H9 (cell line): Measurements from ENCODE around the gene ZBED2. TPM values are rescaled to one million over a fixed set of nuclear protein-coding genes. Genes with fewer than 3 reads are reported as not detected.

Experiments used
- DNase-seq: peaks from one replicate; pipeline ENCODE4 v3.0.0-alpha.2; 2017
- H2AFZ ChIP-seq: one replicate; pipeline ENCODE4 v1.6.1; 2013; ENCODE audit warnings: mild to moderate bottlenecking, low read length, control low read depth, moderate library complexity
- H2AK5ac ChIP-seq: 2 replicates; pipeline ENCODE4 v1.6.1; 2013; ENCODE audit warnings: low read length, control low read depth, mixed read lengths; ENCODE audit not compliant: insufficient read length
- H2BK120ac ChIP-seq: one replicate; pipeline ENCODE4 v1.6.1; 2013; ENCODE audit warnings: low read depth, mild to moderate bottlenecking, low read length, control low read depth, inconsistent platforms; ENCODE audit not compliant: poor library complexity, severe bottlenecking
- H2BK12ac ChIP-seq: 2 replicates; pipeline ENCODE4 v1.6.1; 2013; ENCODE audit warnings: low read length, control low read depth, mixed read lengths, low read depth; ENCODE audit not compliant: insufficient read length
- H2BK15ac ChIP-seq: 2 replicates; pipeline ENCODE4 v1.6.1; 2013; ENCODE audit warnings: low read depth, low read length, control low read depth
- H2BK20ac ChIP-seq: one replicate; pipeline ENCODE4 v1.6.1; 2013; ENCODE audit warnings: low read depth, mild to moderate bottlenecking, low read length, control low read depth, inconsistent platforms; ENCODE audit not compliant: poor library complexity, severe bottlenecking
- H2BK5ac ChIP-seq: 2 replicates; pipeline ENCODE4 v1.6.1; 2013; ENCODE audit warnings: low read length, control low read depth, mixed read lengths; ENCODE audit not compliant: insufficient read length
- H3K14ac ChIP-seq: 2 replicates; pipeline ENCODE4 v1.6.1; 2013; ENCODE audit warnings: low read length, control low read depth; ENCODE audit not compliant: insufficient read depth
- H3K18ac ChIP-seq: 2 replicates; pipeline ENCODE4 v1.6.1; 2013; ENCODE audit warnings: low read depth, mild to moderate bottlenecking, mixed read lengths, low read length, control low read depth; ENCODE audit not compliant: insufficient read length
- H3K23ac ChIP-seq: 2 replicates; pipeline ENCODE4 v1.6.1; 2013; ENCODE audit warnings: low read length, control low read depth, mixed read lengths, low read depth; ENCODE audit not compliant: insufficient read length
- H3K23me2 ChIP-seq: 2 replicates; pipeline ENCODE4 v1.6.1; 2013; ENCODE audit warnings: low read depth, mild to moderate bottlenecking, mixed read lengths, low read length, control low read depth; ENCODE audit not compliant: insufficient read length, poor library complexity, severe bottlenecking
- H3K27ac ChIP-seq: 2 replicates; pipeline ENCODE4 v1.5.1; 2013; ENCODE audit warnings: low read length, control low read depth, mixed read lengths, low read depth; ENCODE audit not compliant: insufficient read length
- H3K27me3 ChIP-seq: 2 replicates; pipeline ENCODE4 v1.6.1; 2013; ENCODE audit warnings: low read length, control low read depth, inconsistent platforms; ENCODE audit not compliant: insufficient read depth
- H3K4ac ChIP-seq: 2 replicates; pipeline ENCODE4 v1.6.1; 2013; ENCODE audit warnings: low read depth, mild to moderate bottlenecking, control low read depth, inconsistent platforms, low read length, moderate library complexity
- H3K4me1 ChIP-seq: 2 replicates; pipeline ENCODE4 v1.6.1; 2013; ENCODE audit warnings: low read length, control low read depth, inconsistent platforms; ENCODE audit not compliant: insufficient read depth
- H3K4me2 ChIP-seq: 2 replicates; pipeline ENCODE4 v1.6.1; 2013; ENCODE audit warnings: low read length, control low read depth, mixed read lengths; ENCODE audit not compliant: insufficient read length, insufficient read depth
- H3K56ac ChIP-seq: 2 replicates; pipeline ENCODE4 v1.6.1; 2013; ENCODE audit warnings: low read depth, mild to moderate bottlenecking, mixed read lengths, low read length, control low read depth; ENCODE audit not compliant: insufficient read length
- H3K79me1 ChIP-seq: 2 replicates; pipeline ENCODE4 v1.6.1; 2013; ENCODE audit warnings: low read depth, mild to moderate bottlenecking, moderate library complexity, low read length, control low read depth, inconsistent platforms; ENCODE audit not compliant: insufficient read depth, poor library complexity, severe bottlenecking
- H3K79me2 ChIP-seq: 2 replicates; pipeline ENCODE4 v1.6.1; 2013; ENCODE audit warnings: low read length, control low read depth, inconsistent platforms; ENCODE audit not compliant: insufficient read depth
- H3K9ac ChIP-seq: 2 replicates; pipeline ENCODE4 v1.6.1; 2013; ENCODE audit warnings: low read length, control low read depth, mixed read lengths; ENCODE audit not compliant: insufficient read length; ENCODE audit errors: extremely low read depth
- H3K9me3 ChIP-seq: one replicate; pipeline ENCODE4 v1.6.1; 2013; ENCODE audit warnings: low read depth, low read length, inconsistent platforms; ENCODE audit not compliant: control insufficient read depth
- H3T11ph ChIP-seq: one replicate; pipeline ENCODE4 v1.6.1; 2013; ENCODE audit warnings: mild to moderate bottlenecking, low read length, control low read depth, inconsistent platforms
- H4K20me1 ChIP-seq: one replicate; pipeline ENCODE4 v1.6.1; 2013; ENCODE audit not compliant: control insufficient read depth, insufficient read length, insufficient read depth
- H4K5ac ChIP-seq: 2 replicates; pipeline ENCODE4 v1.6.1; 2013; ENCODE audit warnings: low read depth, mild to moderate bottlenecking, mixed read lengths, low read length, control low read depth; ENCODE audit not compliant: insufficient read length
- H4K8ac ChIP-seq: replicated peaks from 2 replicates; pipeline ENCODE4 v1.6.1; 2013; ENCODE audit warnings: low read length, control low read depth, mixed read lengths, low read depth; ENCODE audit not compliant: insufficient read length
- H4K91ac ChIP-seq: 2 replicates; pipeline ENCODE4 v1.6.1; 2013; ENCODE audit warnings: low read depth, mild to moderate bottlenecking, moderate library complexity, mixed read lengths, low read length, control low read depth; ENCODE audit not compliant: insufficient read length
- H3K27ac Mint-ChIP-seq, 3 experiments: 2 replicates in 2 of 3; 3 replicates in 1 of 3; pipeline ENCODE4 v1.8.0; 2020 to 2021; ENCODE audit warnings: mixed read lengths in 3 of 3, mild to moderate bottlenecking in 1 of 3, moderate library complexity in 1 of 3
- H3K27me3 Mint-ChIP-seq: 2 replicates; pipeline ENCODE4 v1.8.0; 2021; ENCODE audit warnings: low read depth, mild to moderate bottlenecking, moderate library complexity, mixed read lengths
- H3K36me3 Mint-ChIP-seq, 3 experiments: 2 replicates in 2 of 3; 3 replicates in 1 of 3; pipeline ENCODE4 v1.8.0; 2020 to 2021; ENCODE audit warnings: low read depth in 3 of 3, mixed read lengths in 3 of 3; ENCODE audit not compliant: insufficient read depth in 1 of 3
- H3K4me1 Mint-ChIP-seq, 2 experiments: 2 replicates each; pipeline ENCODE4 v1.8.0; 2020; ENCODE audit warnings: mixed read lengths in 2 of 2
- H3K4me3 Mint-ChIP-seq, 2 experiments: 2 replicates in 1 of 2; 3 replicates in 1 of 2; pipeline ENCODE4 v1.8.0; 2020 to 2021; ENCODE audit warnings: mild to moderate bottlenecking in 2 of 2, mixed read lengths in 2 of 2, moderate library complexity in 1 of 2
- H3K9me3 Mint-ChIP-seq, 2 experiments: 2 replicates in 1 of 2; 3 replicates in 1 of 2; pipeline ENCODE4 v1.8.0; 2020; ENCODE audit warnings: mild to moderate bottlenecking in 2 of 2, mixed read lengths in 2 of 2, moderate library complexity in 1 of 2
- WGBS: extraction: QIAGEN DNeasy Blood & Tissue Kit; methylation state at CpG from one replicate; pipeline ENCODE4 v1.1.7; 2013; ENCODE audit warnings: missing lambda C conversion rate, low lambda C conversion rate, mixed read lengths; ENCODE audit not compliant: insufficient read length; ENCODE audit errors: extremely low coverage; 5-methylcytosine and 5-hydroxymethylcytosine counted together
- total RNA-seq: library from RNA; stranded (reverse); gene quantifications from 2 replicates; pipeline ENCODE4 v1.2.1, GENCODE V29; 2021
- TF ChIP-seq, protein P1 (sequence below): fragments of 200-600 bp; sonication (generic); conservative IDR thresholded peaks from 3 replicates; pipeline ENCODE4 v1.8.0; 2021; ENCODE audit warnings: antibody characterized with exemption, mild to moderate bottlenecking

The ZBED2 gene
- total RNA-seq, 1 experiment from 2014 or later = not detected

DNA sequence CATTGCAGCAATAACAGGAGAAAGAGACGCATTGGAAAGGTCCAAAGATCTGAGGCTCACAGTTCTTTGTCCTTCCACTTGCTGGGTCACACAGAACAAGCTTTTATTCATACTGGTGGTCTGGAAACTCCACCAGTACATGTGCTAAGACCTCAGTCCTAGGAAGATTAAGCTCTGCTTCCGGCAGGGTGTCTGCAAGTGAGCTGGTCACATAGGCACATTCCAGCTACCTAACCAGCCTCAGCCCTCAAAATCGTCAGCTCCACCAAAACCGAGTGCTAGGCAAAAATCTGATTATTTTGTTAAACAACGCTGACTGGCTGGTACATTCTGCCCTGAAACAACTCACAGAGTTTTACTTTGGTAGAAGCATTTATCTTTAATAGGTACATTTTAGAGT lies 2.2 kb downstream of the ZBED2 start:
- Histone ChIP-seq H2BK15ac (no peak overlapping the region), H3K9me3 (no peaks in the 10 kb centered on the region), H4K8ac (no peak overlapping the region), H2AK5ac (no peak overlapping the region), H3K27me3 (no peaks in the 10 kb centered on the region), H3K79me1 (no peaks in the 10 kb centered on the region), H2BK12ac (no peak overlapping the region), H3K27ac (no peak overlapping the region), H3K23ac (no peak overlapping the region), H2BK120ac (no peak overlapping the region), H2BK20ac (no peak overlapping the region), H2AFZ (no peak overlapping the region), H2BK5ac (no peak overlapping the region), H4K91ac (no peak overlapping the region), H3K4me1 (no peaks in the 10 kb centered on the region), H3K56ac (no peak overlapping the region), H4K5ac (no peak overlapping the region), H3K23me2 (no peaks in the 10 kb centered on the region), H4K20me1 (no peaks in the 10 kb centered on the region), H3K9ac (no peak overlapping the region), H3K79me2 (no peaks in the 10 kb centered on the region), H3K14ac (no peak overlapping the region), H3K4ac (no peak overlapping the region), H3K18ac (no peak overlapping the region), H3T11ph (no peak overlapping the region), H3K4me2 (no peak overlapping the region)
- DNase-seq = no peak
- Mint-ChIP-seq H3K4me3 (no peak overlapping the region), H3K9me3 (peaks cover 3 to 4% of the 10 kb centered on the region in 2 experiments; a peak in 3 of 5 replicates), H3K36me3 (no peaks in the 10 kb centered on the region; a peak in 1 of 7 replicates), H3K4me1 (no peaks in the 10 kb centered on the region), H3K27ac (no peak overlapping the region), H3K27me3 (no peaks in the 10 kb centered on the region)
- no CpG with 5 or more reads among the region's 5 CpGs for WGBS
- TF ChIP-seq, protein P1, sequence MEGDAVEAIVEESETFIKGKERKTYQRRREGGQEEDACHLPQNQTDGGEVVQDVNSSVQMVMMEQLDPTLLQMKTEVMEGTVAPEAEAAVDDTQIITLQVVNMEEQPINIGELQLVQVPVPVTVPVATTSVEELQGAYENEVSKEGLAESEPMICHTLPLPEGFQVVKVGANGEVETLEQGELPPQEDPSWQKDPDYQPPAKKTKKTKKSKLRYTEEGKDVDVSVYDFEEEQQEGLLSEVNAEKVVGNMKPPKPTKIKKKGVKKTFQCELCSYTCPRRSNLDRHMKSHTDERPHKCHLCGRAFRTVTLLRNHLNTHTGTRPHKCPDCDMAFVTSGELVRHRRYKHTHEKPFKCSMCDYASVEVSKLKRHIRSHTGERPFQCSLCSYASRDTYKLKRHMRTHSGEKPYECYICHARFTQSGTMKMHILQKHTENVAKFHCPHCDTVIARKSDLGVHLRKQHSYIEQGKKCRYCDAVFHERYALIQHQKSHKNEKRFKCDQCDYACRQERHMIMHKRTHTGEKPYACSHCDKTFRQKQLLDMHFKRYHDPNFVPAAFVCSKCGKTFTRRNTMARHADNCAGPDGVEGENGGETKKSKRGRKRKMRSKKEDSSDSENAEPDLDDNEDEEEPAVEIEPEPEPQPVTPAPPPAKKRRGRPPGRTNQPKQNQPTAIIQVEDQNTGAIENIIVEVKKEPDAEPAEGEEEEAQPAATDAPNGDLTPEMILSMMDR = no peak
